ENCODE results near the gene PHYH. TPM values are rescaled to one million over a fixed set of nuclear protein-coding genes. Genes with fewer than 3 reads are reported as not detected.
"Not testable (repeated sequence)": the region's sequence is repeated elsewhere in the genome, so short reads cannot be mapped to it uniquely, and the experiment has no call there.

Gene PHYH
- total RNA-seq, 1 donor from 2014 or later = 8.3 TPM

- H3K27ac ChIP-seq (ENCODE audit: low read depth, low read length) = no peak overlapping the region
- Mint-ChIP-seq H3K9me3 (ENCODE audit: unreplicated experiment) (peaks cover 2% of the 10 kb centered on the region), H3K27me3 (ENCODE audit: low read depth, unreplicated experiment) (no peaks in the 10 kb centered on the region), H3K27ac (ENCODE audit: unreplicated experiment) (no peak overlapping the region), H3K4me3 (ENCODE audit: unreplicated experiment) (no peak overlapping the region), H3K36me3 (ENCODE audit: low read depth, unreplicated experiment) (no peaks in the 10 kb centered on the region), H3K4me1 (ENCODE audit: low read depth, unreplicated experiment) (no peaks in the 10 kb centered on the region)
- H3K4me2 ChIP-seq (ENCODE audit: low read length) = no peak overlapping the region
- TF ChIP-seq, protein P1, sequence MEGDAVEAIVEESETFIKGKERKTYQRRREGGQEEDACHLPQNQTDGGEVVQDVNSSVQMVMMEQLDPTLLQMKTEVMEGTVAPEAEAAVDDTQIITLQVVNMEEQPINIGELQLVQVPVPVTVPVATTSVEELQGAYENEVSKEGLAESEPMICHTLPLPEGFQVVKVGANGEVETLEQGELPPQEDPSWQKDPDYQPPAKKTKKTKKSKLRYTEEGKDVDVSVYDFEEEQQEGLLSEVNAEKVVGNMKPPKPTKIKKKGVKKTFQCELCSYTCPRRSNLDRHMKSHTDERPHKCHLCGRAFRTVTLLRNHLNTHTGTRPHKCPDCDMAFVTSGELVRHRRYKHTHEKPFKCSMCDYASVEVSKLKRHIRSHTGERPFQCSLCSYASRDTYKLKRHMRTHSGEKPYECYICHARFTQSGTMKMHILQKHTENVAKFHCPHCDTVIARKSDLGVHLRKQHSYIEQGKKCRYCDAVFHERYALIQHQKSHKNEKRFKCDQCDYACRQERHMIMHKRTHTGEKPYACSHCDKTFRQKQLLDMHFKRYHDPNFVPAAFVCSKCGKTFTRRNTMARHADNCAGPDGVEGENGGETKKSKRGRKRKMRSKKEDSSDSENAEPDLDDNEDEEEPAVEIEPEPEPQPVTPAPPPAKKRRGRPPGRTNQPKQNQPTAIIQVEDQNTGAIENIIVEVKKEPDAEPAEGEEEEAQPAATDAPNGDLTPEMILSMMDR (IDR thresholded peaks at IDR 0.05; ENCODE audit: insufficient read depth, low read depth, low read length) = no peak
- no peak for TF ChIP-seq EZH2 (IDR thresholded peaks at IDR 0.05; ENCODE audit: insufficient read depth, low read length)
- no peak overlapping the region for H3K9ac ChIP-seq (ENCODE audit: low read length)
- H2AFZ ChIP-seq (ENCODE audit: low read depth, low read length) = no peak overlapping the region
- DNase-seq (ENCODE audit: low read depth) (no peak), FAIRE-seq (no peak)
- no peaks in the 10 kb centered on the region for H4K20me1 ChIP-seq (ENCODE audit: insufficient read depth, low read length)
- H3K4me1 ChIP-seq (ENCODE audit: insufficient read depth, low read length) = no peaks in the 10 kb centered on the region
- no peak overlapping the region for H3K4me3 ChIP-seq (ENCODE audit: insufficient read depth, low read depth, low read length)
- H3K9me3 ChIP-seq (ENCODE audit: insufficient read depth, low read depth, low read length) = no peaks in the 10 kb centered on the region
- no peaks in the 10 kb centered on the region for H3K36me3 ChIP-seq (ENCODE audit: insufficient read depth, low read length)
- H3K27me3 ChIP-seq (ENCODE audit: insufficient read depth, low read length) = no peaks in the 10 kb centered on the region
- no peaks in the 10 kb centered on the region for H3K79me2 ChIP-seq (ENCODE audit: insufficient read depth, low read length)
Observed at GRCh38 chr10:13247784-13248183, 52.1 kb downstream of the PHYH start.

DNA sequence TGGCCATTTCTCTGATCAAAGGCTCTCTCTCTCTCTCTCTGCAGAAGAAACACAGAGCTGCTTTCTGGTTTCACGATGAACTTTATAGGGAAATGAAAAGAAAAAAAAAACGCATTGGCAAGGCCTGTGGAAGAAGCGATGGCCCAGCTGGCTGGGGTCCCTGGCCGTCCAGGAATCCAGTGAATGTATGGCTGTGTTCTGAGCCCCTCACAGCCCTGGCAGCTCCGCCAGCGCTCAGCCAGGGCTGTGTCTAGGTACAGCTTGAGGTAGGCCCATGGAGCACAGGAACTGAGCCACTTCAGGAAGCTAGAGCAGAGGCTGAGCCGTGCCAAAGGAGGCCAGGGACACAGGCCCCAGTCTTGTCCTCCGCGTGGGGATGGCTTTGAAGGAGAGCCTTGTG lies 52.6 kb downstream of the PHYH start:
- H3K4me1 Mint-ChIP-seq (ENCODE audit: low read depth, unreplicated experiment) = no peaks in the 10 kb centered on the region
- no peak overlapping the region for H3K27ac Mint-ChIP-seq (ENCODE audit: unreplicated experiment)
- Histone ChIP-seq H3K36me3 (ENCODE audit: insufficient read depth, low read length) (no peaks in the 10 kb centered on the region), H3K27ac (ENCODE audit: low read depth, low read length) (no peak overlapping the region), H3K4me1 (ENCODE audit: insufficient read depth, low read length) (no peaks in the 10 kb centered on the region), H3K4me3 (ENCODE audit: insufficient read depth, low read depth, low read length) (no peak overlapping the region), H4K20me1 (ENCODE audit: insufficient read depth, low read length) (no peaks in the 10 kb centered on the region), H3K27me3 (ENCODE audit: insufficient read depth, low read length) (no peaks in the 10 kb centered on the region), H2AFZ (ENCODE audit: low read depth, low read length) (no peak overlapping the region), H3K79me2 (ENCODE audit: insufficient read depth, low read length) (no peaks in the 10 kb centered on the region), H3K4me2 (ENCODE audit: low read length) (no peak overlapping the region), H3K9ac (ENCODE audit: low read length) (no peak overlapping the region), H3K9me3 (ENCODE audit: insufficient read depth, low read depth, low read length) (no peaks in the 10 kb centered on the region)
- no peaks in the 10 kb centered on the region for H3K36me3 Mint-ChIP-seq (ENCODE audit: low read depth, unreplicated experiment)
- DNase-seq (ENCODE audit: low read depth) (no peak), FAIRE-seq (no peak)
- peaks cover 2% of the 10 kb centered on the region for H3K9me3 Mint-ChIP-seq (ENCODE audit: unreplicated experiment)
- TF ChIP-seq, protein P1 (IDR thresholded peaks at IDR 0.05; ENCODE audit: insufficient read depth, low read depth, low read length) = no peak
- H3K27me3 Mint-ChIP-seq (ENCODE audit: low read depth, unreplicated experiment) = no peaks in the 10 kb centered on the region
- H3K4me3 Mint-ChIP-seq (ENCODE audit: unreplicated experiment) = no peak overlapping the region

- not testable (repeated sequence) for H3K4me1 ChIP-seq (ENCODE audit: insufficient read depth, low read length); H3K27ac Mint-ChIP-seq (ENCODE audit: unreplicated experiment); H3K4me2 ChIP-seq (ENCODE audit: low read length); H3K4me3 Mint-ChIP-seq (ENCODE audit: unreplicated experiment); H4K20me1 ChIP-seq (ENCODE audit: insufficient read depth, low read length); H3K27me3 ChIP-seq (ENCODE audit: insufficient read depth, low read length); H3K9me3 ChIP-seq (ENCODE audit: insufficient read depth, low read depth, low read length); DNase-seq (ENCODE audit: low read depth); H3K4me1 Mint-ChIP-seq (ENCODE audit: low read depth, unreplicated experiment); H3K9me3 Mint-ChIP-seq (ENCODE audit: unreplicated experiment); H3K36me3 ChIP-seq (ENCODE audit: insufficient read depth, low read length); H3K4me3 ChIP-seq (ENCODE audit: insufficient read depth, low read depth, low read length); H3K9ac ChIP-seq (ENCODE audit: low read length); H3K27me3 Mint-ChIP-seq (ENCODE audit: low read depth, unreplicated experiment); FAIRE-seq; H3K36me3 Mint-ChIP-seq (ENCODE audit: low read depth, unreplicated experiment); H2AFZ ChIP-seq (ENCODE audit: low read depth, low read length); H3K27ac ChIP-seq (ENCODE audit: low read depth, low read length); H3K79me2 ChIP-seq (ENCODE audit: insufficient read depth, low read length)
Observed at GRCh38 chr10:13242260-13242659, 57.6 kb downstream of the PHYH start.

Data from astrocyte (in vitro differentiated cells and primary cell).